GM12872 (cell line): ENCODE results near the gene TRIM59.

ENCODE experiments used
- TF ChIP-seq, protein P1 (sequence below): IDR thresholded peaks from 3 replicates; pipeline ENCODE4 v1.5.1; 2011; ENCODE audit warnings: low read depth, mild to moderate bottlenecking, low read length, moderate library complexity; ENCODE audit not compliant: insufficient read depth

Gene TRIM59

DNA sequence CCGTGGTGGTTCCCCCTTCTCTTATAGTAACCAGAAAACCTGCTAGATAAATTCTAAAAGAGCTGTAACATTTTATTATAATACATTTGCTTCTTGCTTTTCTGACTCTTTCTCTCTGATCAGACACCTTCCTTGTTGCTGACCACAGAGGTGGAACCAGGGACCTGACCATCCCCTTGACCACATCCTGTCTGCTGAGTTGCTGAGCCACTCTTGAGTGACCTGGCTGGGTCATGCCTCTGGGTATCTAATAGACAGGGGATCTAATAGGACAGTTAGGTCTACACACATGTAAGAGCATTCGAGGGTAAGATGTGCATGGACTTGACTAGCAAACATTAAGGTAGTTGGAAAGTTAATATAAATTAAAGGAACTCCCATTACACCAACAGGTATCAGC, 22.8 kb upstream of the TRIM59 start:
- TF ChIP-seq, protein P1, sequence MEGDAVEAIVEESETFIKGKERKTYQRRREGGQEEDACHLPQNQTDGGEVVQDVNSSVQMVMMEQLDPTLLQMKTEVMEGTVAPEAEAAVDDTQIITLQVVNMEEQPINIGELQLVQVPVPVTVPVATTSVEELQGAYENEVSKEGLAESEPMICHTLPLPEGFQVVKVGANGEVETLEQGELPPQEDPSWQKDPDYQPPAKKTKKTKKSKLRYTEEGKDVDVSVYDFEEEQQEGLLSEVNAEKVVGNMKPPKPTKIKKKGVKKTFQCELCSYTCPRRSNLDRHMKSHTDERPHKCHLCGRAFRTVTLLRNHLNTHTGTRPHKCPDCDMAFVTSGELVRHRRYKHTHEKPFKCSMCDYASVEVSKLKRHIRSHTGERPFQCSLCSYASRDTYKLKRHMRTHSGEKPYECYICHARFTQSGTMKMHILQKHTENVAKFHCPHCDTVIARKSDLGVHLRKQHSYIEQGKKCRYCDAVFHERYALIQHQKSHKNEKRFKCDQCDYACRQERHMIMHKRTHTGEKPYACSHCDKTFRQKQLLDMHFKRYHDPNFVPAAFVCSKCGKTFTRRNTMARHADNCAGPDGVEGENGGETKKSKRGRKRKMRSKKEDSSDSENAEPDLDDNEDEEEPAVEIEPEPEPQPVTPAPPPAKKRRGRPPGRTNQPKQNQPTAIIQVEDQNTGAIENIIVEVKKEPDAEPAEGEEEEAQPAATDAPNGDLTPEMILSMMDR, result no peak

DNA sequence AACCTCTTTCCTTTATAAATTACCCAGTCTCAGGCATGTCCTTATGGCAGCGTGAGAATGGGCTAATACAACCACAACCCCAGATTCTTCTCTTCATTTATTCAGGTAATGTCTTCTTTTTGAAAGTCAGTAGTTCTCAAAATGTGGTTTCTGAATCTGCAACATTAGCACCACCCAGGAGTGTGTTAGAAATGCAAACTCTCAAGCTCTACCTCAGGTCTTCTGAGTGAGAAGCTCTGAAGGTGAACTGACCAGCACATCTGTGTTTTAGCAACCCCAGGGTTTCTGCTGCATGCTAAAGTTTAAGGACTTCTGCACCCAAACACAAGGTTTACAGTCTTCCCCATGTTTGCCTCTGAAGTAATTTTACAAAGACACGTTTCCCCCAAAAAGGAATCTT, 22.3 kb upstream of the TRIM59 start:
- TF ChIP-seq, protein P1, result no peak

DNA sequence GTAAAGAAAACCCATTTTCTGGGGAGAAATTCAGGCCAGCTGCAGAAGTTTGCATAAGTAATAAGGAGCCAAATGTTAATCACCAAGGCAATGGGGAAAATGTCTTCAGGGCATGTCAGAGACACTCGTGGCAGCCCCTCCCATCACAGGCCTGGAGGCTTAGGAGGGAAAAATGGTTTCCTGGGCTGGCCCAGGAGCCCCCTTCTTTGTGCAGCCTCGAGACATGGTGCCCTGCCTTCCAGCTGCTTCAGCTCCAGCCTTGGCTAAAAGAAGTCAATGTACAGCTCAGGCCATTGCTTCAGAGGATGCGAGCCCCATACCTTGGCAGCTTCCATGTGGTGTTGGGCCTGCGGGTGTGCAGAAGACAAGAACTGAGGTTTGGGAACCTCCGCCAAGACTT, 20.6 kb upstream of the TRIM59 start:
- TF ChIP-seq, protein P1, result no peak

DNA sequence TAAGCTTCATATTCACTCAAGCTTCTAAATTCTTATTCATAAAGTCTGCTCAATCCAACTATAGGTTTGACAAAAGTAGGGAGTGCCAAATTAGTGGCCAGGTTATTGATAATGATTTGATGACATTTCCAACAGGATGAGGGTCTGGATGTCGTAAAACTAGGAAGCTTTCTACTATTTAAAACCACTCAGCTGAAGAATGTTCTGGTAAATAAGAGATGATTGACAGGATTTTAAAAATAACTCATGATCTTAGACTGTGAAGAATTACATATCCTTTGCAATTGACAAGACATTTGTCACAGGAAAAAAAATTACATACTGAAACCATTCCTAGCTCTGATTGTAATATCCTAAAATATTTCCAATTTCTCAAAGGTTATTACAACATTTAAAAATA, 15.4 kb upstream of the TRIM59 start:
- TF ChIP-seq, protein P1, result no peak

DNA sequence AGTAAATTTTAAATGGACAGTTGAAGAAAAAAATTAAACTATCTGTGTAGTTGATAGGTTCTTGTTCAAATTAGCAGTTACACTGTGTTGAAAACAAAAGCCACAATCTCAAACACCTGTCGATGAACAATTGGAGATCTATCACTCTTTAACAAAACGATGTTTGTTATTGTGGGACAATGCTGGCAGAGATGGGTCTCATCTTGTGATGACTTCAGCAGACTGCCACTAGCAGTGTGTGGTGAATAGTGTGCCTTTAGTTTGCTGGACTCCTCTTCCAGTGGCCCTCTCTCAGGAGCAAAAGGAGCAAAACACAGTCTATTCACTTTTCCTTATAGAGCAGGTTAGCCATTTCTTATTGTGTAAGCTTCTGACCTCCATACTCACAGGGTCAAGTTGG, 14.7 kb upstream of the TRIM59 start:
- TF ChIP-seq, protein P1, result no peak

DNA sequence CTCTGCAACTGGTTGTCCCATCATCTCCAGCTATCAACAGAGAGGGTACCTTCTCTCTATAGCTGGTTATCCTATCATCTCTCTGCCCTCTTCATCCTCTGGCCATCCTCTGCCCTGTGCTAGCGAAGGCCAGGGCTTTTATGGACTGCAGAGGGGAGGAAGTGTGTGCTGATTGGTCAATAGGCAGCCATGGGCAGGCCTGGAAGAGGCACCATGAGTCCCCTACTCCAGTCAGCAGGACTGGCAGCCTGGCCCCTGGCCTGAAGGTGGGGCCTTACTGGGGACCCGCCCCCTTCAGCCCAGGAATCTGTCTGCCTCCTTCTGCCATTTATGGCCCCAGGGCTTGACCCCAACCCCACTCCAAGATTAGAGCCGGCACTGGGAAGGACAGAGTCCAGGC, 10.4 kb upstream of the TRIM59 start:
- TF ChIP-seq, protein P1, result no peak

DNA sequence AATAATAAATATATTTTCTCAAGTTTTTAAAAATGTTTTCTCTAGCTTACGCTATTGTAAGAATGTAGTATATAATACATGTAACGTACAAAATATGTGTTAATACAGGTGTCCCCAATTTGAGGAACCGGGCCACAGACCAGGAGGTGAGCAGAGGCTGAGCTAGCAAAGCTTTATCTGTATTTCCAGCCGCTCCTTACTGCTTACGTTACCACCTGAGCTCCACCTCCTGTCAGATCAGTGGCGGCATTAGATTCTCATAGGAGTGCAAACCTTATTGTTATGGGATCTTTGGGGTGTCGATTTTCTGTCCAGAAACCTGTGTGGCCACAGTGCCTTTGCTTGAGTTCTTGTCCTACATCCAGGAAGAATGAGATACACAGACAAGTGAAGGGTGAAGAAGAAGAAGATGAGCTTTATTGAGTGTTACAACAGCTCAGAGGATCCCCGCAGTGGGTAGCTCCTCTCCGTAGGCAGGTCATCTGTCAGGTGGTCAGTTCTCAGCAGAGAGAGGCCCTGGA, 9.9 kb upstream of the TRIM59 start:
- TF ChIP-seq, protein P1, result no peak

DNA sequence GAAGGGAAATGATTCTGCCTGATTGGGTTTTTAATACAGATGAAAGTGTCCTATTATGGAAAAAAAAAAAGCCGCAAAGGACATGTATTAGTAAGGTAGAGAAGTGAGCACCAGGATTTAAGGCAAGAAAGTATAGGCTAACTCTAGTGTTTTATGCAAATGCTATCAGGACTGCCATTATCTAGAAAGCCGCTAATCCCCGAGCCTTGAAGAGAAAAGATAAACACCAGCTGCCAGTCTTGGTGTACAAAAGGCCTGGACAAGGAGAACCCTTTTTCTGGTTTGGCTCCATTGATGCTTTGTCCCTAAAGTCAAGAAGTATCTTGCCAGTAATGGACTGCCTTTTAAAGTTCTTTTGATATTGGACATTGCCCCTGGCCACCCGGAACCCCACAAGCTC, 8.6 kb upstream of the TRIM59 start:
- TF ChIP-seq, protein P1, result no peak
